GM19455 (cell line): ENCODE measurements around the gene NHSL1.
"Not testable (repeated sequence)": the region's sequence is repeated elsewhere in the genome, so short reads cannot be mapped to it uniquely, and the experiment has no call there.

ENCODE experiments used
- ATAC-seq: cut with Tn5 transposase; IDR thresholded peaks from one replicate; pipeline ENCODE4 v1.9.1; 2021; ENCODE audit not compliant: unreplicated experiment

The NHSL1 gene

DNA sequence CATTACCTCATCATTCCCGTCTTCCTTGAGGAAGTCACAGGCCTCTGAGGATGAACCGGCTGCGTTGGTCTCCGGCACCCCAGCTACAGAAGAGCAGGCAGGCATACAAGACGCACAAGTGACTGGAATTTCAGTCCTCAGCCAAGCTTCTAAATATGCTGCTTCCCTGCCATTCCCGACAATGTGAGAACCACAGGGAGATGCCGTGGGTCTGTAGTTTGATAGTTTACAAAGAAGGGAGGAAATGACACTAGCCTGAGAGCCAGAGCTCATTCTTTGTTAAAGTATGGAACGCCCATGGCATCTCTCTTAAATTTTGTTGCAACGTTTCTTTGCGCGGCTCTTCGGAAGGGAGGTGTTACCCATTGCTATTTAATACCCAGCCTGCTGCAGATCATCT is 69.5 kb downstream of the NHSL1 start:
- ATAC-seq: no peak

DNA sequence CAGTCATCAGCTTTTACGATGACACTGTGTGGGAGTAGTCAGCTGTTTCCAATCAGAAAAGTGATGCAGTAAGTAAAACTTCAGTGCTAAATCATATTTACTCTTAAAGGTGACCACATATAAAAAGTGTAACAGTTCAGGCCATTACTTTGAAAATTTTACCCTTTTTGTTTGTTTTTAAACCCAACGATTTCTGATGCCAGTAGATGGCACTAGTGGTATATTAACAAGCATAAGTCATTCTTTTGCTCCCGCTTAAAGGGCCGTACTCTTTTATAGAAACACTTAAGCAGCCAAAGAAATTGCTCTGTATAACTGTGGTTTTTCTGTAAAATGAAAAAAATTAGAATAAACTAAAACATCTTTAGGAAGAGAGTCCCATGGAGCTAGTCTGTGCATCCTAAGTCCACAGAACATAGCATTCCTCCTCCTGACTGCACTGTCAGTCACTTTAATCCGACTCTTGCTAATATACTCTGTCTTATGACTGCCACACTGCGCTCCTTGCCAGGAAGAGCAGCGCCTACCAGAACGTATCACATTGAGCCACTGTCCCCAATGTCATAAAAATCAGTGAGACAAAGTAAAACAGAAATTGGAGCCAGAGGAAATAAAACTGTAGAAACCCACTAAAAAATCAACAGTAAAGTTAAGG is 70.2 kb downstream of the NHSL1 start:
- ATAC-seq: no peak

DNA sequence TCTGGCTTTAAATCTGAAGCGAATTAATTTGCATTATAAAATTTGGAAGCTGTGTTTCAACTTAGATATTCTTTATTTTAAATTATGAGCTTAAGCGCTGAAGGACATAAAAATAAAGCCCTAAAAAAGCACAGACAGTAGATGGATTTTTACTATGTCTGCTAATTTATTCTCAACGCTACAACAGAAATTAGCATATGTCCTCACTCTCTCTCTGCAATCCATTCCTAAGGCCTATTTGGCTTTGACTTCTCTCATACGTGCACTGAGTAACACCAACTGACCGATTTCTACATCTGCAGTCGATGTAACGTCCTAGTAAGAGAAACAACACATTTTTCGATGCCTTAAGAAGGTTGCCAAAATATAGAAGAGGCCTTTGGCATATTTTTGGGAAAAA is 71.6 kb downstream of the NHSL1 start:
- no peak for ATAC-seq

DNA sequence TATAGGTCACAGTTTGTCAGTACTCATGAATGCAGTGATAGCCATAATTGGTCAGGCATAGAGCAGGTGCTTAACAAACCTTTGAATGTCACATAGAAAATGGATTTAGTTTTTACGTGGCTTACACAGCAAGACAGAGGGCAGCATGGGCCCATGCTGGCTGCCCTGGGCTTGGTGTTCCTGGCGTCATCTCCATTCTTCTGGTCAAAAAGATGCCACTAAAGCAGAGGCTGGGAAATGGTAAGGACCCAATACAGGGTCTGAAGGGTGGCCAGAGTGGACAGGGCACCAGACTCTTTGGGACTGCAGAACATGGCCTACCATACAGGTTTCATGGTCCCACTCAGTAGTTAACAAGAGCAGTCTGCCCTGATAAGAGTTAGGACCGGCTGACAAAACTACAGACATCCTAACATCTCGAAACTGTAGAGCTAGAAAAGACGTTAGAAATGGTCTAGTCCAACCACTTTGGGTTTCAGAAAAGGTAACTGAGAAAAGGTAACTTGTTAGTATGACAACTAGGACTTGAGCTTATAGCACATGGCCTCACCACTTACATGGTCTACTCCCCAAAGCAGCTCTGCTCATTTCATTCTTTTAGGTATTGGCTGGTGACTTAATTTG is 72.7 kb downstream of the NHSL1 start:
- ATAC-seq: no peak

DNA sequence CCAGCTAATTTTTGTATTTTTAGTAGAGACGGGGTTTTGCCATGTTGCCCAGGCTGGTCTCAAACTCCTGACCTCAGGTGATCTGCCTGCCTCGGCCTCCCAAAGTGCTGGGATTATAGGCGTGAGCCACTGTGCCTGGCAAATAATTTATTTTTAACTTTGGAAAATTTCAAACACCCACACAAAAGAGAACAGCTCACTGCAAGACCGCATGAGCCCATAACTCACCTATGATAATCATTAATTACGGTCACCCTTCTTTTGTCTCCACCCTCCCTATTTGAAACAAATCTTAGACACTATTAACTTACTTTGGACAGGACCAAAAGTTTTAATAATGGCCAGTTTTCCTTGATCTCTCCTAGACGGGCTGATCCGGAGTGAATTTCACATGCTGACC is 74.0 kb downstream of the NHSL1 start:
- ATAC-seq: not testable (repeated sequence)

DNA sequence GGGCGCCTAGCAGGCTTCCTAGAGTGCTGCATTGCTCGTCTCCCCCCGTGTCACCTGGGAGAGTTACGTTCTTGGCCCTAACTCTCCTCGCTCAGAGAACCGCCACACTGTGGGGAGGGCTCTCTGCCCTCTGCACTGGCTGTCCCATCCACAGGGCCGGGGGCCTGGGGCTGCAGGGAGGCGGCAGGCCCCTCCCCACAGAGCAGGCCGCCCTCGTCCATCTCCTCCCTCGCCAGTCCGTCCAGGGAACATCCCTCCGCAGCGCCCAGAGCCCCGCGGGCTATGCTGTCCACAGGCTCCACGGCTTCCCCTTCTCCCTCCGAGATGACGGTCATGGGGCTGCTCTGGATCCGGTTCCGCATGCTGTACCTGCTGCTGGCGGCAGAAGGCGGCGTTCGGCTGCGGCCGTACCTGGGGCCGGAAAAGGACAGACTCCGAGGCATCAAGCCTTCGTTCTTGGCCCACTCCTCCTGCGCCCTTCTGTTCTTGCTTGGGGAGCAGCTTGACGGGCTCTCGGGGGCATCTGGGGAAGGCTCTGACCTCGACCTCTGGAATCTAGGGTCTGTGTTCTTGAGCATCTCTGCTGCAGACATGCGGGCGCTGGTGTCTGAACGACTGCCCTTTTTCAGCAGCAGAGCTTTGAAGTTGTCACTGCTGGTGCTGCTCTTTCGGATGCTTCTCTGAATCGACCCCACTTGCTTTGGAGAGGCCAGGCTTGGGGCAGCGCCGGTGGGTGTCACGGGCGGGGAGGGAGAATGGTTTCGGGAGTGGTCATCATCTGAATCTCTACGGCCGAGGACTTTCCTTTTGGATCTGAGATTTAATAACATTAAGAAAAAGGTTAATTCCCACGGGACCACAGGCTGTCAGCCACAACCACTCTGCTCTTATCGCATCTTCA is 75.0 kb downstream of the NHSL1 start:
- no peak for ATAC-seq

DNA sequence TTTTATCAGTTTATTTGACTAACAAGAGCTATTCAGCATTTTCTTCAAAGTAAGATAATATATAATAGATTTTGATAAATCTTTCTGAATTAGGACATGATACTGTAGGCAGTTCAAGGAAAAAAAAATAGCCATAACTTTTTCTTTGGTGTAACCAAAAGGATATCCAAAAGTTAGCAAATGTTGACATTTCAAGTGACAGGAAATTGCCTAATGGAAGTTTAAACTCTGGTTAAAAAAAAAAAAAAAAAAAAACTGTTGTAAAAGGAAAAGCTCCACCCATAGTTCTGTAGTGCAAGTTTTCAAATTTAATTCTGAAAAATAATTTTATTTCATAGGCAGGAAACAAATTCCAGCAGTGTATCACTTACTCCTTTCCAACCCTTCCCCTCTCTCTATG is 76.4 kb downstream of the NHSL1 start:
- no peak for ATAC-seq

DNA sequence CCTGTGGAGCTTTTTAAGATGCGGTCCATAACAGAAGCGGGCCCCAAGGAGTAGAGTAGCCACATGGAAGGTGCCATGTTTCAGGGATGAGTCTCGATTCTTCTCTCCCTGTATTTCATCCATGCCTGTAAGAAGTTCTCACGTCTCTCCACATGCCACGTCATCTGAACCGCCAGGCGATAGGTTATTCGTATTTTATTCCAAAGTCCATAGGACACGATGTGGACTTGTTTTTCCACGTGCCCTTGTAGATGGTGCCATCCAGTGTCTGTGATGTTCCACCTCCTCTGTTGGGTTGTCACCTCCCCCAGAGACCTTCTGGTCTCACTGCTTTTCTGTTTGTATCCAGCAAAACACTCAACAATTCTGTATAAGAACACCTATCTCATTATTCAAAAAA is 77.7 kb downstream of the NHSL1 start:
- ATAC-seq: no peak

DNA sequence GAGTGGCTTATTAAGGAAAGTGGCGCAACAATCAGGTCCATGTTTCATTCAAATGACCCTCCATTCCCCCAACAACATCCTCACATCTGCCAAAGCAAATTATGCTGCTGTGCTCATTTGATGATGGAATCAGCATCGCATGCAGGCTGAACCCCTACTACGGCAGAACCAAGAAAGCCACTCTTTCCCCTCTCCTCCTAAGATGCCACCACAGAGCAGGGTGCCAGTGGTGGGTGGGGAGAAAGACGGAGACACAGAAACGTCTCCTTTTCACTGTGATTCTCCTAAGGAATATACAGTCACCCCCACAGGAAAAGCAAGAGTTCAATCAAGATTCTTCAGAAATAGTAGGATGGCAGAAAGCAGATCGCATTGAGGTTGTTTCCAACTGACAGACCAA is 78.2 kb downstream of the NHSL1 start:
- no peak for ATAC-seq

DNA sequence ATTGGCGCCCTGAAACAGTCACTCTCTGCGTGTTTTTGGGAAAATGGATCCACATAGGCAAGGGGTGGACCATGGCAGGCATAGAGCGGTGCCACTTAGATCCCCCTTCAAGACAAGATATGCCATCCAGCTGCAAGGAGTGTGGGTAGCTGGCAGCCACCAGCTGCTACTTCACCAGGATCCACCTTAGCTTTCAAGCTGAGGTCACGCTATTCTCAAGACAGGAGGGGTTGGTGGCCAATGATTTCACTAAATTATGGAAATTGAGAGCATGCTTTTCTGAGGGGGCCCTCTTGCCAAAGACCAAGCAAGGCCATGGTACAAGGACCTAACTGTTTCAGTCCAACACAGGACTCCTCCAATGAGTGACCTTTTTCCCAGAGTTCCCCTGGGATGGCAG is 78.9 kb downstream of the NHSL1 start:
- no peak for ATAC-seq

DNA sequence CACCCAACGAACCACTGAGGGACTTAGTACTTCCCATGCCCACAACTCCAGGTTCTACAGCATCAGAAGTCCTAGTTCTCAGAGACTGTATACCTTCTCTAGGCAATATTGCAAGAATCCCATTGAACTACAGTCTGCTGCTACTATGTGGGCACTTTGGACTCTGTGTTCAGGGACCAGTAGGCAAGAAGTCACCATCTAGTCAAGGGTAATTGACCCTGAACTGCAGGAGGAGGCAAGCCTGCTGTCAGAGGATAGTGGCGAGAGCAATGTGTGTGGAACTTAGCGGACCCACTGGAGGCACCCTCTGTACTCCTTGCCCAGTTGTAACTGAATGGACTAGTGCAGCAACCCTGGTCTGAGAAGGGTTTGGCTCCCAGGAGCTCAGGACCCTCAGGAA is 79.5 kb downstream of the NHSL1 start:
- ATAC-seq: no peak

DNA sequence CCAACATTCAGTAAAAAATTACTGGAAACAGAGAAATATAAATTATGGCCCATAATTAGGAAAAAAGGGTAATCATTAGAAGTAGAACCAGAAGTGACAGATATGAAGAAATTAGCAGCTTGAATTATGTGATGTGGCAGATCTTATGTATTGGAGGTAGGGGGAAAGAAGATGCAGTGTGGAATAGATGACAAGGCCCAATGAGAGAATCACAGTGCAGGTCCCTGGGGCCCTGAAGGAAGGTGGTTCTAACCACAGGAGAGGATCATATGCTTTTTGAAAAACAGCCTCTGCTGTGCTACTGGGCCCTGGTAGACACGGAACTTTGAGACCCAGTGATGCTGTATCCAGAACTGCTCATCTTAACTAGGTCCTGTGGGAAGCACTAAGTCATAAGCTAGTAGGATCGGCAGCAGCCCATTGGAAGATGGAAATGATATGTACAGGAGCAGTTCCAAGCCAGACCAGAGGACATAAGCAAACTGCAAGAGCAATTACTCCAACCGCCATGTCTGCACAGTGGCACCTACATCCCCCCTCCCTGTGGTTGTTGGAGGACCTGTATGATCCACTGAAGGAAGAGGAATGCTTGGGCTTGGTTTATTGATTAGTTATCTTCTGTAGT is 81.1 kb downstream of the NHSL1 start:
- ATAC-seq: no peak

DNA sequence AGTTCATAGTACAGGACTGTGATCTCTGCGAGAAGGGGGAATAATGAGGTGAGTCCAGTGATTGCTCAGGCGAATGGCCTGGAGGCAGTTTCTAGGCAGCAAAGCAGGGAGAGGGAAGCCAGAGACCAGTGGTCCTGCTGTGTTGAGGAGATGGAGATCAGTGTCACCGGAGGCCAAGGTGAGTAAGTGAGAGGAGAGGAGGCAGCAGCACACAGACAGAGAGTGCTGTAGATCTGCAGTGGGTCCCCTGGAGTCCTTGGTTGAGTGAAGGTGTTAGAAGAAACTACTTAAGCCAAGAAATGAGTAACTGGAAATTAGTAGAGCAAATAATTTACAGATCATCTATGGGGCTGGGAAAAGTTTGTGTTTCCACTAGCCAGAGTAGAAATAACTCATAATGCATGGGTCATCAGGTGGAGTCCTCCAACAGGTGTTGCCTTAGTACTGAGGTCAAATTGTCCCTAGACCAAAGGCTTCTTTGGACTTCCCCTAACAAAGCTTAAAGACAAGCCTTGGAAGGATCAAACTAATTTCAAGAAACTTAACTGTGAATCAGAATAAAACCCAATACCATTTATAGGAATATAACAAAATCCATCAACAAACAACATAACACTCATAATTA is 81.7 kb downstream of the NHSL1 start:
- ATAC-seq: no peak

DNA sequence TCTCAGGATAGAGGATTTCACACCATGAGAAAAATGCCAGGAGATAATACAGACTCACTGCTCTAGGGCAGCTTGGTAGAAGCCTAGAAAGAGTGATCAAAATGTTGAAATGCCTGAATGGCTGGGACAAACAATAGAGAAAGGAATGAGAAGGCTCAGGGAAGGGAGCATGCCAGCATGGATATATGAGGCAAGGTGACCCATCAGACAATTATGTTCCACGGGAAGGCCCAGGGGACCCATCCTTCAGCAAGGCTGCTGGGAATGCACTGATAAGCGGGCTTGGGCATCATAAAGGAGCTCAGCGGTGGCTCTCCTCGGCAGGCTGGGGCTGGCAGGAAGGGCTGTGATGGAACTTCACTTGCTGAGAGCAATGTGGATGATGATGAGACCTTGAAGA is 83.1 kb downstream of the NHSL1 start:
- no peak for ATAC-seq

DNA sequence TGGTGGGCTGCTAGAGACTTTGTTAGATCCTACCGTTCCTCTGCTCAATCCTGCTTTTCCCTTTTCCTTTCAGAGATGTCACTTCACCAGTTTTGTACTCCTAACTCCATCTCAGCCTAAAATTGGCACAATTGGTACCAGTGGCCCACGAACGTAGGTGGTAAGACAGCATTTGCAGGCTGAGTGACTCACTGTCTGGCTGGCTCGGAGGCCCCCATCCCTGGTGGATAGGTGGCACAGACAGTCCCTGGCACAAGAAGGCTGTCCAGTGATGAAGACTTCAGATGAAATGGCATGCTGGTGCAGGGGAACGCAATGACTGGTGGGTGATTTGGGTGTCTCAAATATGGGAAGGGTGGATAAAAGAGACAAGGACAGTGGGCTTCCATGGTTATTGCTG is 84.2 kb downstream of the NHSL1 start:
- ATAC-seq: no peak

DNA sequence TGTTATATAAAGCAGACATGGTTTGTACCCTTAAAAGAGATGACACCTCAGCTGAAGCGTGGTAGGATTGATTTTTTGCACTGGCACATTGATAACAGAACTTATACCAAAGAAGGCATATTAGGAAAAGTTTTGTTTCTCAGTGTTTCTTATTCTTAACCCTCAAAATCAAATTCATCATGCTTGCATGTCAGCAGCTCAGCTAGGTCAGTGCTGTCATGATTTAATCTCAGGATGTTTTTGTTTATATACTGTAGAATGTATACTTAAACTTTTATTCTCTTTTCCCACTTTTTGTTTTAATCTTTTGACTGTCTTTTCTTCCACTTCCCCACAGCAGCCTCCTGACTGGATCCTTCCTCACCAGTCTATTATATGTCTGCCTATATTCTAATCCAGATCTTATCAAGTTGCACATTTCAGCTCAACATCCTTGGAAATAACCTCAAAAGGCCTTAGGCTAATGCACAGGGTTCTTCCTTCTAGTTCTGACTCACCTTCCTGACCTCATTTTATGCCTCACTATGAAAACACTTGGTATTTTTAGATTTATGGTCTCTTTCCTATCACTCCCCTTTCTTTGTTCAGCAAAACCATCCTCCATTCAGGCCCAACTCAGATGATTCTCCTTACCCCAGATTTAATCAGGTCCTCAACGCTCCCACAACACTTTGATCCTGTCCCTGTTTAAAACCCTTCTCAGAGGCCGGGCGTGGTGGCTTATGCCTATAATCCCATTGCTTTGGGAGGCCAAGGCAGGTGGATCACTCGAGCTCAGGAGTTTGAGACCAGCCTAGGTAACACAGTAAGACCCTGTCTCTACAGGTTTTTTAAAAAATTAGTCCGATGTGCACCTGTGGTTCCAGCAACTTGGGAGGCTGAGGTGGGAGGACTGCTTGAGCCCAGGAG is 88.1 kb downstream of the NHSL1 start:
- no peak for ATAC-seq

DNA sequence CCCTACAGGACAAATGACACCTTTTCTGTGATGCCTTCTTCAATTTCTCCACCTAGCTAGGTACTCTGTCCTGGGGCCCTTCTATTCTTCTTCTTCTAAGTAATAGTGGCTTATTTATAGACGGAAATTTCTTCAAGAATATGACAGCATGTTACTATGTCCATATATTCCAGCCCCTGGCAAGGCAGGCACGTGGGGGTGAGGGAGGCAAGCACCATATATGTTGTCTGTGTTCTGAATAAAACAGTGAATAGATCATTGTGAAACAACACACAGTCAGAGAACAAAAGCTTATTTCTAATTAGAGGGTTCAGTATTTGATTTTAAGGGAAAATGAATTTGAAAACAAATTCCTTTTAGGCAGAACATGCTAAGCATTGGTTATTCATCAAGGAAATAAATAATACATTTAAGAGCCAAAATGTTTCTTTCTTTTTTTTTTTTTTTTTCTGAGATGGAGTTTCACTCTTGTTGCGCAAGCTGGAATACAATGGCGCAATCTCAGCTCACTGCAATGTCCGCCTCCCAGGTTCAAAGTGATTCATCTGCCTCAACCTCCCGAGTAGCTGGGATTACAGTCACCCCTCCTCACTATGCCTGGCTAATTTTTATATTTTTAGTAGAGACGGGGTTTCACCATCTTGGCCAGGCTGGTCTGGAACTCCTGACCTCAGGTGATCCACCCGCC is 89.1 kb downstream of the NHSL1 start:
- no peak for ATAC-seq

DNA sequence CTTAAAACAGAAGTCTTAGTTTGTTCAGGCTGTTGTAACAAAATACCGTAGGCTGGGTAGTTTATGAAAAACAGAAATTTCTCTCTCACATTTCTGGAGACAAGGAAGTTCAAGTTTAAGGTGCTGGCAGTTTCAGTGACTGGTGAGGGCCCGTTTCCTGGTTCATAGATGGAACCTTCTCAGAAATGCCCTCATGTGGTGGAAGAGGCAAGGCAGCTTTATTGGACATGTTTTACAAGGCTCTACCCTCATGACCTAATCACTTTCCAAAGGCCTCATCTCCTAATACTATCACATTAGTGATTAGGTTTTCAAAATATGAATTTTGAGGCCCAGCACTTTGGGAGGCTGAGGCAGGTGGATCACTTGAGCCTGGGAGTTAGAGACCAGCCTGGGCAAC is 92.9 kb downstream of the NHSL1 start:
- ATAC-seq: no peak

DNA sequence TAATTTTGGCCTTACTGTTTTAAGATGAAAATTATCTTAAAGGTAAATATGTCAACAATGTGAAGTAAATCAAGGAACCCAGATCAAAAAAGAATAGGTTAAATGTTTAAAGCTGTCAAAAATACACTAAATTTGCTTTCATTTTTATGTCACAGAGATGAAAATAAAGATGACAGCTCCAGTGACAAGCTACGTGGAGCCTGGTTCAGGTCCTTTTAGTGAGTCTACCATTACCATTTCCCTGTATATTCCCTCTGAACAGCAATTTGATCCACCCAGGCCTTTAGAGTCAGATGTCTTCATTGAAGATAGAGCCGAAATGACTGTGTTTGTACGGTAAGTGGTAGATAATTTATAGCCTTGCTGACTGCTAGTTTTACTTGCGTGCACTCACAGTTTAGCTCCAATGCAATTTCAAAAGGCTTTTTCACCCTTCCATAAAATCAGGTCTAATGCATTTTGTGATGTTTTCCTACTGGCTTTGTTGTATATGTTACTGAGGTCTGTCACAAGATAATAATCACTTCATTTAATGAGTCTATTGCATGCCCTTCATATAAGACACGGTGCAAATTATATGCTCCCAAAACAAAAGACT is 93.4 kb downstream of the NHSL1 start:
- no peak for ATAC-seq
